ENCODE measurements around the gene SYNDIG1.

GRCh38 chr20:24586523-24586840, 117.1 kb downstream of the SYNDIG1 start:
- TF ChIP-seq POLR2AphosphoS5 (IDR thresholded peaks at IDR 0.05; ENCODE audit: low read depth) (no peak), CTCF (IDR thresholded peaks at IDR 0.05; ENCODE audit: insufficient read depth, low read length) (no peak)
